Hindlimb muscle (tissue), 1 donor: ENCODE data around the gene GZMM. TPM values are rescaled to one million over a fixed set of nuclear protein-coding genes. Genes with fewer than 3 reads are reported as not detected.

Experiments
- polyA plus RNA-seq: library from polyadenylated mRNA; unstranded; fragments of 120-200 nt; gene quantifications from one replicate; pipeline ENCODE4 v1.2.1, GENCODE V29; 2013; ENCODE audit not compliant: insufficient read length

The GZMM gene
- polyA plus RNA-seq, 1 donor, result 0.21 TPM

Other genes with a start within 250 kb of the GZMM start
- 34.9 TPM for gene MIER2, start 199.3 kb upstream of the GZMM start, polyA plus RNA-seq
- gene C2CD4C, start 134.9 kb upstream of the GZMM start, polyA plus RNA-seq, result 1.3 TPM
- gene SHC2, start 83.0 kb upstream of the GZMM start, polyA plus RNA-seq, result 39.7 TPM
- 11.9 TPM for gene MADCAM1, start 47.6 kb upstream of the GZMM start, polyA plus RNA-seq
- gene TPGS1, start 36.6 kb upstream of the GZMM start, polyA plus RNA-seq, result 10.1 TPM
- 78.5 TPM for gene CDC34, start 12.3 kb upstream of the GZMM start, polyA plus RNA-seq
- gene BSG, start 28.5 kb downstream of the GZMM start, polyA plus RNA-seq, result 227 TPM
- gene HCN2, start 45.8 kb downstream of the GZMM start, polyA plus RNA-seq, result 0.09 TPM
- 36.0 TPM for gene POLRMT, start 89.5 kb downstream of the GZMM start, polyA plus RNA-seq
- 0.28 TPM for gene FGF22, start 95.8 kb downstream of the GZMM start, polyA plus RNA-seq
- gene RNF126, start 119.2 kb downstream of the GZMM start, polyA plus RNA-seq, result 32.3 TPM
- 17.9 TPM for gene FSTL3, start 132.3 kb downstream of the GZMM start, polyA plus RNA-seq
- 0.32 TPM for gene PRSS57, start 151.4 kb downstream of the GZMM start, polyA plus RNA-seq
- gene PALM, start 164.9 kb downstream of the GZMM start, polyA plus RNA-seq, result 47.0 TPM
- gene MISP, start 207.1 kb downstream of the GZMM start, polyA plus RNA-seq, result 0.21 TPM